GM18526 (cell line): ENCODE measurements around the gene MXRA7.

Experiments used
- POLR2A ChIP-seq: IDR thresholded peaks from 3 replicates; pipeline ENCODE4 v1.6.1; 2011; ENCODE audit not compliant: insufficient read length; ENCODE audit errors: extremely low read depth

MXRA7 gene

GRCh38 chr17:76643553-76644148, 67.1 kb downstream of the MXRA7 start, which contains the start of gene ST6GALNAC1:
ST6GALNAC1 (minus strand) TSS chr17:76643757; CDS start chr17:76643638, 119 bp downstream.
- TF ChIP-seq POLR2A, result no peak

DNA sequence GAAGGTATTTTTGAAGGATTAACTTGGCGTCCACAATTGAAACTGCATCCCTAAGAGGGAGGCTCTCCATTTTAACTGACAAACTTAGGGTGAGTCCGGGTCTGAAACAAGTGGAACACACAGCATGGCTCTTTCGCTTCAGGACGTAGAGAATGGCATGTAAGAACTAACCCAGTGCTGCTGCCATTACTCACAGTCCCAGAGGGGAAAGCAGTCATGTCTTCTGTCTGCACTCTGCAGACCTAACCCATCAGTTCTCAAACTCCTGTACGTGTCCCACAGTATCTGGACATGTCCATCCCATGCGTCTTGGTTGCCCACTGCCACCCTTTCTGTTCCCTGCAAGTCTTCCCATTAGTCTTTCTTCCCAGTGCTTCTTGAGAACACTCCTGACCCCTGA, 67.8 kb downstream of the MXRA7 start:
- TF ChIP-seq POLR2A, result no peak

- TF ChIP-seq POLR2A, result no peak
These were observed 68.7 kb downstream of the MXRA7 start for GRCh38 chr17:76642032-76642561.

DNA sequence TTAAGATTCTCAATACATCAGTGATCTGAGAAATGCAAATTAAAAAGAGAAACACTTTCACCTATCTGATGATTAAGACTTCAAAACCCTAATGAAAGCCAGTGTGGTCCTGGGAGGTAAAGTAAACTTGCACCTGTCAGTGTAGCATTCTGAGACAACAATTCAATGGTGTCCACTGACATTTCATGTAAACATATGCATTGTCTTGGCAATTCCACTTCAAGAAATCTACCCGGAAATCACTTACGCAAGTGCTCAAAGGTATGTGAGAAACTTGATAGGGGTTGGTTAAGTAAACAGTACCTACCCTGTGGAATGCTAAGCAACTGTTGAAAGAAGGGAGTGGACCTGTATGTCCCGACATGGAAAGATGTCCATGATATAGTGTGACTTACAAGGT, 69.3 kb downstream of the MXRA7 start:
- TF ChIP-seq POLR2A, result no peak

- no peak for TF ChIP-seq POLR2A
These were observed 70.0 kb downstream of the MXRA7 start for GRCh38 chr17:76640550-76641380.

- TF ChIP-seq POLR2A, result no peak
These were observed 72.5 kb downstream of the MXRA7 start for GRCh38 chr17:76638263-76638662.

DNA sequence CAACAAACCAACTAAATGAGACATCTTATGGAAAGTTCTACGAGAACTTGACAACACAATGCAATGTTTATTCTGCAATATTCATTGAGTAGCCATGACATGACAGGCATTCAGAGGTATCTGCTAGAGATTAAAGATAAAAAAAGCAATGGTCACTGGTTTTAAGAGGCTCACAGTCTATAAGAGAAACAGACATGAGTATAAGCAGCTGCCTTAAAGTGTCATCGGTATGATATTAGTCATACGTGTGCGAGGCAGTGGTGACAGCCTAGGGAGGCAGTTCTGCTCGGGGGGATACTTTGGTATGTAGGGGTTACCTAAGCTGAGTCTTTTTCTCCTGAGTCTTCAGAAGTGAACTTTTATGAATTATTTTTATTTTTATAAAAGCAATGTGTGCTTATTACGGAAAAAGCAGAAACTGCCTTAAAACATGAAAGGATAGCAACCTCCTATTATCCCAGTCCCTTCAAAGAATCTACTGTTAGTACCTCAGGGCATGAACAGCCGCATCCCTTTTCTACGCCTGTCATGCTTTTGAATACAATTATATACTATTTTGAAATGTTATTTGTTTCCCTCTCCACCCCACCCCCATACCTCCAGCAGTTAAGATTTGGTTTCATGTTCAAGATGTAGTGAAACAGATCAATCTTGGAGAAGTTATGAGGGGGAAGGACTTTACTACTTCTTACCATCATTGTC, 75.0 kb downstream of the MXRA7 start:
- no peak for TF ChIP-seq POLR2A

DNA sequence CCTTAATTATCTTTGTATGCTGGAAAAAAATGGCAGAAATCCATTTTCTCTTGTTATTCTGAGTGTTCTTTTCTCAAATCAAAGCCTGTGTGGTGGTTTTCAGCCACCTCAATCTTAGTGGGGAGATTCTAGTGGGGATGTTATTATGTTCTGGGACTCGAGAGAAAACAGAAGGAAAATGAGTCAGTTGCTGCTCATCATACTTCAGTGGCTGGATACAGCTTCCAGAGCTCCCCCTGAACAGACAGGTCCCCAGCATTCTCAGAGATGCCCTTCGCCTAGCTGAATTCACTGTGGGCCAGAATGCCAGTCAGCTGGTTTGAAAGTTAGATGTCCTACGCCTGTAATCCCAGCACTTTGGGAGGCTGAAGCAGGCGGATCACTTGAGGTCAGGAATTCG, 75.7 kb downstream of the MXRA7 start:
- TF ChIP-seq POLR2A, result no peak

DNA sequence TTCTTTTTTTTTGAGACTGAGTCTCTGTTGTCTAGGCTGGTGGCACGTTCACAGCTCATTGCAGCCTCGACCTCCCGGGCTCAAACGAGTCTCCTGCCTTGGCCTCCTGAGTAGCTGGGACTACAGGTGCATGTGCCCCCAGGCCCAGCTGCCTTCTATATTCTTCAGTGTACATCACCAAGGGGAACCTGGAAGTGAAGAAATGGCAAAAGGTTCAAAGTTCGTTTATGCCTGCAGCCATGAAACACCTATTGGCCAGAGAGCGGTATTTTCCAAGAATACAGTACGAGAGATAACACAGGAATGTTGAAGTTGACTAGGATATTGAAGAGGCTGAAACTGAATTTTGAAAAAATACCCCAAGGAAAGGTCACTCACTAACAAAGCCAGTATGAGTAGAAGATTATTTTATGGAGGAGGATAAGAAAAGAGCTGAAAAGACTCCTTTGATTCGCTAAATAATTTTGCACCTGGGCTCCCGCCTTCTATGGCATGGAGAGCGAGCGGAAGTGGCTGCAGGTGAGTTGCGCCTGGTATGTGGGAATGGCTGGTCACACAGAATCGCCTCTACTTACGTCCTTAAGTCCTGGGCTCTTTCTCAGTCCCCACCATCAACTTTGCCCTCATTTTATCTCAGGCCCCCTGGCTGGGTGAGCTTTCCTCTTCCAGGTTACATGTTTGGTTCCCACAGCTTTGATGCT, 77.0 kb downstream of the MXRA7 start:
- TF ChIP-seq POLR2A, result no peak

DNA sequence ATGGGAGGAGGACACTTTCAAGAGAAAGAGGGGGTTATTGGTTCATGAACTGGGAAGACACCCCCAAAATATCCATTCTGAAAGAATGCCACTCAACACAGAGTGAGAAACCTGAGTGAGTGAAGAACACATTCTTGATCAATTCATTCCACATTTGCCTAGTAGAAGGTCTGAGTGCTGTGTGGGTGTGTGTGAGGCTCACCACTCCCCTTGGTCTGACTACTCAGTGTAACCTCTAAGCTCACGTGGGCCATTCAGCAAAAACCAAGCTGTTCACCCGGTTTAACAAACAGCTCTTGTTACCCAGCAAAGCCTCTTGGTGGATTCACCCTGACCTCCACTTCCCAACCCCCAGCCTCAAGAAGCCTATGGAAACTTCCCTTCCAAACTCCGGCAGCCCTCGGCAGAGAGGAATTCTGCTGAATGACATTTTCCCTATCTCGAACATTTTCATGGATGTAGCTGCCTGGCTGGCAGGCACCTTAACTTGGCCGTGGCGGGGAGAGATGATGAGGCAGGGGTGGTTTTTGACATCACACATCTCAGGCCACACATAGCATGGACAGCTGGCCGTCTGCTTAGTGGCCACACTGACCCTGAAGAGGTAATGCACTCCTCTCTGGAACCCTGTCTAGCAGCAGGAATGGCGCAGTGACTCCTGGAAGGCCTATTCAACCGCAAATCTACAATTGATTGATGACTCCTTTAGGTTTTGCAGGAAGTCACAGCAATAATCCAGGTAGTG, 78.8 kb downstream of the MXRA7 start:
- no peak for TF ChIP-seq POLR2A

DNA sequence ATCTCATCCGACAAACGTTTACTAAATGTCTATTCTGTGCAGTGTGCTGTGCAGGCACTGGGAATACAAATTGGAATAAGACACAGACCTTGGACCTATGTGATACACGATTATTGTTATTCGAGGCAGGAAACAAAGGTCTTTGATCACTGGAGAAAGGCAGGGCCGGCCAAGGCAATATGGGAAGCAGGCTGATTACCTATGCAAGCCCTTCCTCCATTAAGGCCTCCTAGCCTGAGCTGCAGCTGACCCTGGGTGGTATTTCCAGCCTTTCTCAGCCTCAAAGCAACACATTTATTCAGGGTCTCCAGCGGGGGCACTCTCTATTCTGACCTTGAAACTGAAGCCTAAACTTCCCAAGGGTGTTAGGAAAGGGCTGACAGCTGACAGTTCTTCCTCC, 80.6 kb downstream of the MXRA7 start:
- no peak for TF ChIP-seq POLR2A
